Gastrocnemius medialis (tissue), 4 donors: ENCODE measurements around the gene MGME1.

ENCODE experiments used
- POLR2A ChIP-seq, 2 donors: fragments of 450-650 bp; IDR thresholded peaks; one replicate each; pipeline ENCODE4 v1.6.1; 2017; ENCODE audit warnings: antibody characterized with exemption in 2 of 2, mild to moderate bottlenecking in 2 of 2, moderate library complexity in 2 of 2
- TF ChIP-seq, protein P1 (sequence below), 5 experiments: fragments of 450-650 bp in 3 of 5; fragments of 200-600 bp in 2 of 5; sonication (generic) in 2 of 5; IDR thresholded peaks in 4 of 5; conservative IDR thresholded peaks in 1 of 5; 1 replicate in 4 of 5; 2 replicates in 1 of 5; pipeline ENCODE4 v1.5.1; 2016 to 2019; ENCODE audit warnings: antibody characterized with exemption in 5 of 5, mild to moderate bottlenecking in 3 of 5, moderate library complexity in 3 of 5

DNA sequence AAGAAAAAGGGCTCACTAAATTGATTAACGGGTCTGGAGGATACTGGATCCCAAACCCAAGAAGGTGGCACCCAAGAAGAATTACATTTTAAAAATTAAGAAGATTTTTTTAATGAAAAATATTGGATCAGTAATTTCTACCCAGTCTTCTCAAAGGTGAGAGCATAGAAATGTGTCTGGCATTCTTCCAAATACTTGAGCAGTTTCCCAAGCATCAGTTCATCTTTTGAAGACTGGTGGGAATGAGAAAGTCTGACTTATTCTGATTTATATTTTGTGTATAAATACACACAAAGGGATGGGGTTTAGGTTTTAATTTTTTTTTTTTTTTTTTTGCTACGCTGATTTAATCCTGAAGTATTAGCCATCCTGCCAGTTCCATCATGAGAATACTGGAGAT, 3.3 kb downstream of the MGME1 start:
- TF ChIP-seq, protein P1, sequence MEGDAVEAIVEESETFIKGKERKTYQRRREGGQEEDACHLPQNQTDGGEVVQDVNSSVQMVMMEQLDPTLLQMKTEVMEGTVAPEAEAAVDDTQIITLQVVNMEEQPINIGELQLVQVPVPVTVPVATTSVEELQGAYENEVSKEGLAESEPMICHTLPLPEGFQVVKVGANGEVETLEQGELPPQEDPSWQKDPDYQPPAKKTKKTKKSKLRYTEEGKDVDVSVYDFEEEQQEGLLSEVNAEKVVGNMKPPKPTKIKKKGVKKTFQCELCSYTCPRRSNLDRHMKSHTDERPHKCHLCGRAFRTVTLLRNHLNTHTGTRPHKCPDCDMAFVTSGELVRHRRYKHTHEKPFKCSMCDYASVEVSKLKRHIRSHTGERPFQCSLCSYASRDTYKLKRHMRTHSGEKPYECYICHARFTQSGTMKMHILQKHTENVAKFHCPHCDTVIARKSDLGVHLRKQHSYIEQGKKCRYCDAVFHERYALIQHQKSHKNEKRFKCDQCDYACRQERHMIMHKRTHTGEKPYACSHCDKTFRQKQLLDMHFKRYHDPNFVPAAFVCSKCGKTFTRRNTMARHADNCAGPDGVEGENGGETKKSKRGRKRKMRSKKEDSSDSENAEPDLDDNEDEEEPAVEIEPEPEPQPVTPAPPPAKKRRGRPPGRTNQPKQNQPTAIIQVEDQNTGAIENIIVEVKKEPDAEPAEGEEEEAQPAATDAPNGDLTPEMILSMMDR (IDR thresholded peaks at IDR 0.05 in 4 of 5, conservative IDR thresholded peaks at IDR 0.05 in 1 of 5): no peak
- TF ChIP-seq POLR2A (IDR thresholded peaks at IDR 0.05): no peak
